ENCODE data around the gene CFAP210.

- TF ChIP-seq, protein P1, sequence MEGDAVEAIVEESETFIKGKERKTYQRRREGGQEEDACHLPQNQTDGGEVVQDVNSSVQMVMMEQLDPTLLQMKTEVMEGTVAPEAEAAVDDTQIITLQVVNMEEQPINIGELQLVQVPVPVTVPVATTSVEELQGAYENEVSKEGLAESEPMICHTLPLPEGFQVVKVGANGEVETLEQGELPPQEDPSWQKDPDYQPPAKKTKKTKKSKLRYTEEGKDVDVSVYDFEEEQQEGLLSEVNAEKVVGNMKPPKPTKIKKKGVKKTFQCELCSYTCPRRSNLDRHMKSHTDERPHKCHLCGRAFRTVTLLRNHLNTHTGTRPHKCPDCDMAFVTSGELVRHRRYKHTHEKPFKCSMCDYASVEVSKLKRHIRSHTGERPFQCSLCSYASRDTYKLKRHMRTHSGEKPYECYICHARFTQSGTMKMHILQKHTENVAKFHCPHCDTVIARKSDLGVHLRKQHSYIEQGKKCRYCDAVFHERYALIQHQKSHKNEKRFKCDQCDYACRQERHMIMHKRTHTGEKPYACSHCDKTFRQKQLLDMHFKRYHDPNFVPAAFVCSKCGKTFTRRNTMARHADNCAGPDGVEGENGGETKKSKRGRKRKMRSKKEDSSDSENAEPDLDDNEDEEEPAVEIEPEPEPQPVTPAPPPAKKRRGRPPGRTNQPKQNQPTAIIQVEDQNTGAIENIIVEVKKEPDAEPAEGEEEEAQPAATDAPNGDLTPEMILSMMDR (IDR thresholded peaks at IDR 0.05) = no peak
- no peak for TF ChIP-seq POLR2A (IDR thresholded peaks at IDR 0.05)
Measured at GRCh38 chr2:169736902-169737301, 42.7 kb upstream of the CFAP210 start.

Measured in heart left ventricle (tissue), 13 donors.